ENCODE measurements around the gene RBM38.

Gene RBM38

DNA sequence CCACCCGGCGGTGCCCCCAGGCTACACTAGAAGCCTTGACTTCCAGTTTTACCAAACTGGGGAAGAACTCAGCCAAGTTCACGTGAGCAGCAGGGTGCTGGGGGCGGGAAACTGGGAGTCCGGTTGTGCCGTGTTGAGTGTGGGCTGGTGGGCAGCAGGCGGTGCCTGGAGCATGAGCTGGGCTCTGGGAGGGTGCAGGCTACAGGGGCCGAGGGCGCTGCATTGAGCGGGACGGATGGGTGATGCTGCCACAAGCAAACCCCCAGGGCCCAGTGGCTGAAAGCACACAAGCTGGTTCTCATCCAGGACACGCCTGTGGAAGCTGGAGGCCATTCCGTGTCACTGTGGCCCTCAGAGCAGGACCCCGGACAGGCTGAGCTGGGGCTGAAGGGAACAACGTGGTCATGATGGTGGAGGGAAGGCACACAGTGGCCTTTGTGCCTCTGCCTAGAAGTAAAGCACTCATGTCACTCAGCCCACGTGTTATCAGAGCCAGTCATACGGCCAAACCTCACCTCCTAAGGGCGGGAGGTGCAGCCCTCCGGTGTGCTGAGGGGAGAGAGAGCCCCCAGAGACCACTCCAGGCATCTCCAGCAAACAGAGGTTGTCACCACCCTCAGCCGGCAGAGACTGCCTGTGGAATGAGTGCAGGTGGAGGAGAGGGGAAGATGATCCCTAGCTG lies 29.5 kb downstream of the RBM38 start:
- in situ Hi-C loops (cut with HindIII; ENCODE audit: low sequenced_read_pairs), result no loop called here
- no peak for DNase-seq (ENCODE audit: low read depth, low spot score)
- TF ChIP-seq, protein P1, sequence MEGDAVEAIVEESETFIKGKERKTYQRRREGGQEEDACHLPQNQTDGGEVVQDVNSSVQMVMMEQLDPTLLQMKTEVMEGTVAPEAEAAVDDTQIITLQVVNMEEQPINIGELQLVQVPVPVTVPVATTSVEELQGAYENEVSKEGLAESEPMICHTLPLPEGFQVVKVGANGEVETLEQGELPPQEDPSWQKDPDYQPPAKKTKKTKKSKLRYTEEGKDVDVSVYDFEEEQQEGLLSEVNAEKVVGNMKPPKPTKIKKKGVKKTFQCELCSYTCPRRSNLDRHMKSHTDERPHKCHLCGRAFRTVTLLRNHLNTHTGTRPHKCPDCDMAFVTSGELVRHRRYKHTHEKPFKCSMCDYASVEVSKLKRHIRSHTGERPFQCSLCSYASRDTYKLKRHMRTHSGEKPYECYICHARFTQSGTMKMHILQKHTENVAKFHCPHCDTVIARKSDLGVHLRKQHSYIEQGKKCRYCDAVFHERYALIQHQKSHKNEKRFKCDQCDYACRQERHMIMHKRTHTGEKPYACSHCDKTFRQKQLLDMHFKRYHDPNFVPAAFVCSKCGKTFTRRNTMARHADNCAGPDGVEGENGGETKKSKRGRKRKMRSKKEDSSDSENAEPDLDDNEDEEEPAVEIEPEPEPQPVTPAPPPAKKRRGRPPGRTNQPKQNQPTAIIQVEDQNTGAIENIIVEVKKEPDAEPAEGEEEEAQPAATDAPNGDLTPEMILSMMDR (IDR thresholded peaks at IDR 0.05; ENCODE audit: low read depth, low read length), result no peak
- H3K4me3 ChIP-seq (ENCODE audit: low read depth, low read length), result no peak overlapping the region

DNA sequence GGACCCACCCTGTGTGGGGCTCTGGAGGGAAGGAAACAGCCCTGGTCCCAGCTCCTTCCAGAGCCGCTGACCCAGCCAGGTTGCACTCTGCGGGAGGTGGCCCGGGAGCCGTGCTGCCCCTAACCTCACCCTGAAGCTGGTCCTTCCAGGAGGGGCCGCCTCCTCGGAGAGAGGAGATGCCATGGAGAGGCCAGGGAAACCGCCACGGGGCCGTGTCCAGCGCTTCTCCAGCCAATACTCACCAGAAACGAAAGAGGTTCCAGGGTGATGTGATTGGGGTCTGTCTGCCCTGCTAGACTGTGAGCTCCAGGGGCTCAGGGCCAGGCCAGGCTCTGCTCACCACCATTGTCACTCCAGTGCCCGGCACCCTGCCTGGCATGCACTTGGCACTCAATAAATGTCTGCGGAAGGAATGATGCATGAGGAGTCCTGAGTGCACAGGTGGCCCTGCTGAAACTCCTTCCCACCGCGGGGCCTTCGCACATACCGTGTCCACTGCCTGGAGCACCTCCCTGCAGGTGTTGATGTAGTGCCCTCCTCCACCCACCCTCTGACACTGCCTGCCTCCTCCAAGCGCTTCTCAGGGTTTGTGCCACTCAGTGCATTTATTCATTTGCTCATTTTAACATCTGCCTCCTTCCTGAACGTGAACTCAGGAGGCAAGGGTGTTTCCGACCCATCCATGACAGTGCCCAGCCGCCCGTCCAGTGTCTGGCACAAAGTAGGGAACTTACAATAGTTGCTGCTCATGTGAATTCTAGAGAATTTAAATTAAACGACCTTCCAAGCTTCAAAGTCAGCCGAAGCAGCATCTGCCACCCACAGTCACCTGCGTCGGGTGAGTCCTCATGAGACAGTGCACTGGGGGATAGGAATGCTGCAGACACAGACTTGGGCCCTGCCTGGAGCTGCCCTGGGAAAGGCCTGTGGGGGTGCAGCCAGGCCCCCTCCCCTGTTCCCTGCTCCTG lies 30.3 kb downstream of the RBM38 start:
- H3K4me3 ChIP-seq (ENCODE audit: low read depth, low read length), result no peak overlapping the region
- DNase-seq (ENCODE audit: low read depth, low spot score), result no peak
- TF ChIP-seq, protein P1 (IDR thresholded peaks at IDR 0.05; ENCODE audit: low read depth, low read length), result no peak
- in situ Hi-C loops (cut with HindIII; ENCODE audit: low sequenced_read_pairs), result no loop called here

DNA sequence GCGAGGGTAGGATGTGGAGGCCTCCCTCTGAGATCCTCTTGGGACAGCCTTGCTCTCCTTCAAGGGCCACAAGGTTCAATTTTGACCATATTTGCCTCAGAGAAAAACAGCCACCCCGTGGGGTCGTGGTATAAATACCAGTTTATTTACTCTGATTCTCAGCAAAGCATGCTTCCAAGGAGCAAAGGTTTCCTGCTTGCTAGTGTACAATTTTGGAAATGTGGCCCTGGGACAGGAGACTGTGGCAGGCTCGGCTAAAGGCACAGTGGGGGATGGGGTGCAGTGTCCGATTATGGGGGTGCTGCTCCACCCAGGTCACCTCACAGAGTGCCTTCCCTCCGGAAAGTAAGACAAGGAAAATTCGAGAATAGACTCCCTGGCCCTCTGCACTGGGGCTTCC lies 31.1 kb downstream of the RBM38 start:
- in situ Hi-C loops (cut with HindIII; ENCODE audit: low sequenced_read_pairs), result no loop called here
- no peak for DNase-seq (ENCODE audit: low read depth, low spot score)
- TF ChIP-seq, protein P1 (IDR thresholded peaks at IDR 0.05; ENCODE audit: low read depth, low read length), result no peak
- H3K4me3 ChIP-seq (ENCODE audit: low read depth, low read length), result no peak overlapping the region

DNA sequence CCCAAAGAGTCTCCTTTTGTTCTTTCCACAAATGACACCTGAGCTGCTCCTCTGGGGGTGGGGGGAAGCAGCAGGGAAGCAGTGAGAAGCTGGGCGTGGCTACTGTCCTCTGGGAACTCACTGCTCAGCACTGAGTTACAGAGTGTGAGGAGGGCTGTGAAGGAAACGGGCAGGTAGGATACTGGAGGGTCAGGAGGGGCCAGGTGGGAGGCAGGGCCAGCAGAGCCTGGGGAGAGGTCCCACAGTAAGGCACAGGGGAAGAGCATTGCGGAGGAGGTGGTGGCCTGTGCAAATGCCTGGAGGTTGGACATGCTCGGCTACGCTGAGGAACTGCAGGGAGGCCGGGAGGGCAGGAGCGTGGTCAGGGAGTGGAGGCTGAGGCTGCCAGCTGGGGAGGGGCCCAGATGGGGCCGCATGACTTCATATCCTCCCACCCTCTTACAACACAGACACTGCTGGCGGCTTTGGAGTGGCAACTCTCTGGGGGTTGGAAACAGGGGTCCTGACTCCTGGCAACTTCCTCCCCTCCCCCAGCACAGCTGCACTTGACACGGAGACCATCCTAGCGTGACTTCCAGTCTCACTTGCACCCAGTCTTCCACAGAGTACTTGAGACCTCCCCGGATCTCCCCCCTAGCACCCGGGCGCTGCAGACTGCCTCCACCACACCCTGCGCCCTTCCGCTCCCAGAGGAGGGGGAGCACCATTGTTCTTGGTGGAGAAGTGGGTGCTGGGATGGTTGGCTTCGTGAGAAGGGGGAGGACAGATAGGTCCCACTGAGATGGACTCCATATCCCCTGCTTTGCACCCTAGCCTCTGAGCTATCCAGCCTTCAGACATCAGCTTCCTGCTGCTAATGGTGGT lies 34.2 kb downstream of the RBM38 start:
- TF ChIP-seq, protein P1 (IDR thresholded peaks at IDR 0.05; ENCODE audit: low read depth, low read length), result no peak
- no peak overlapping the region for H3K4me3 ChIP-seq (ENCODE audit: low read depth, low read length)
- DNase-seq (ENCODE audit: low read depth, low spot score), result no peak
- in situ Hi-C loops (cut with HindIII; ENCODE audit: low sequenced_read_pairs), result no loop called here

DNA sequence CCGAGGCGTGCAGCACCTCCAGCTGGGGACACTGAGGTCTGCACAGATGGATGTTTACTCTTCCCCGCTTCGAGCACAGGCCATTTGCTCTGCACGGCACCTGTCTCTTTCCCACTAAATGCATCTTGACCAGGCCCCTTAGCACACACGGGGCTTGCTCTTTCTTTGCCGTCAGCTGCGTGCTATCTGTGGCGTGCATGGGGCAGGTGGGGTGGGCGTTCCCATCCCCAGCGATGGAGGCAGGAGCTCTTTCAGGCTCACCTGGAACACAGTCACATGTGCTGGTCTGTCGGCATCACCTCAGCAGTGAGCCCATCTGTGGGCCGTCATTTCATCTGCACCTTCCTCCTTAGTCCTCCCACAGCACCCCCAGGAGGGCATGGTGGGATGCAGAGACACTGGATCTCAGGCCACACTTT lies 35.1 kb downstream of the RBM38 start:
- DNase-seq (ENCODE audit: low read depth, low spot score), result no peak
- no peak overlapping the region for H3K4me3 ChIP-seq (ENCODE audit: low read depth, low read length)
- TF ChIP-seq, protein P1 (IDR thresholded peaks at IDR 0.05; ENCODE audit: low read depth, low read length), result no peak
- in situ Hi-C loops (cut with HindIII; ENCODE audit: low sequenced_read_pairs), result no loop called here

DNA sequence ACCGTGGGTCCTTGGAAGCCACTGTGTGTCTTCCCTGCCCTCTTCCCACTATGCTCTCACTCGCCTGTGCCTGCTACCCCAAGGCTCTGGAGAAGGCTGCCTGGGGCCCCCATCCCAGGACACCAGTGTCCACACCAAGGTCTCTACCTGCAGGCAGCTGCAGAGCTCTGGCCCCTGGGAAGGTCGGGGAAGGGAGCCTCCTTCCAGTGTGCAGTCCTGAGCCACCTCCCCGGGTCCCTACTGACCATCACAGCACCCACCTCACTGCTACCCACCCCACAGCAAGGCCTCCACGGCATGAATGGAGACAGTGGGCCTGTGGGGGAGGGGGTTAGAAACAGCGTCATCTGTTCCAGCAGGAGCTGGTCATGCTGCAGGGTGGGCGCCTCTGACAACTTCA lies 35.6 kb downstream of the RBM38 start:
- no peak for DNase-seq (ENCODE audit: low read depth, low spot score)
- TF ChIP-seq, protein P1 (IDR thresholded peaks at IDR 0.05; ENCODE audit: low read depth, low read length), result no peak
- in situ Hi-C loops (cut with HindIII; ENCODE audit: low sequenced_read_pairs), result no loop called here
- no peak overlapping the region for H3K4me3 ChIP-seq (ENCODE audit: low read depth, low read length)

Measured in astrocyte of the spinal cord (primary cell).